ENCODE data around the gene PPHLN1. TPM values are rescaled to one million over a fixed set of nuclear protein-coding genes. Genes with fewer than 3 reads are reported as not detected.

Gene PPHLN1
- total and polyA plus RNA-seq, 2 donors (not counting 1 experiment from before 2014, with no cell fraction given) = 47.6 to 91.4 TPM

- no peaks in the 10 kb centered on the region for H3K79me2 ChIP-seq (ENCODE audit: control insufficient read depth, insufficient read depth, low read length)
- H3K4me2 ChIP-seq (ENCODE audit: extremely low read depth, insufficient read depth, low read length) = no peak overlapping the region
- H3K27ac ChIP-seq (ENCODE audit: insufficient read depth, low read length) = no peak overlapping the region
- H3K27me3 ChIP-seq (ENCODE audit: control insufficient read depth, insufficient read depth, low read length) = no peaks in the 10 kb centered on the region
- H3K36me3 ChIP-seq (ENCODE audit: control insufficient read depth, insufficient read depth, low read length) = no peaks in the 10 kb centered on the region
- no peaks in the 10 kb centered on the region for H4K20me1 ChIP-seq (ENCODE audit: control insufficient read depth, extremely low read depth, insufficient read depth, low read length)
- no peaks in the 10 kb centered on the region for H3K9me3 ChIP-seq (ENCODE audit: control insufficient read depth, insufficient read depth, low read depth, low read length)
- H2AFZ ChIP-seq (ENCODE audit: low read length) = no peak overlapping the region
- no peak for DNase-seq (ENCODE audit: low read depth in 2 of 2)
- TF ChIP-seq, protein P1, sequence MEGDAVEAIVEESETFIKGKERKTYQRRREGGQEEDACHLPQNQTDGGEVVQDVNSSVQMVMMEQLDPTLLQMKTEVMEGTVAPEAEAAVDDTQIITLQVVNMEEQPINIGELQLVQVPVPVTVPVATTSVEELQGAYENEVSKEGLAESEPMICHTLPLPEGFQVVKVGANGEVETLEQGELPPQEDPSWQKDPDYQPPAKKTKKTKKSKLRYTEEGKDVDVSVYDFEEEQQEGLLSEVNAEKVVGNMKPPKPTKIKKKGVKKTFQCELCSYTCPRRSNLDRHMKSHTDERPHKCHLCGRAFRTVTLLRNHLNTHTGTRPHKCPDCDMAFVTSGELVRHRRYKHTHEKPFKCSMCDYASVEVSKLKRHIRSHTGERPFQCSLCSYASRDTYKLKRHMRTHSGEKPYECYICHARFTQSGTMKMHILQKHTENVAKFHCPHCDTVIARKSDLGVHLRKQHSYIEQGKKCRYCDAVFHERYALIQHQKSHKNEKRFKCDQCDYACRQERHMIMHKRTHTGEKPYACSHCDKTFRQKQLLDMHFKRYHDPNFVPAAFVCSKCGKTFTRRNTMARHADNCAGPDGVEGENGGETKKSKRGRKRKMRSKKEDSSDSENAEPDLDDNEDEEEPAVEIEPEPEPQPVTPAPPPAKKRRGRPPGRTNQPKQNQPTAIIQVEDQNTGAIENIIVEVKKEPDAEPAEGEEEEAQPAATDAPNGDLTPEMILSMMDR (conservative IDR thresholded peaks at IDR 0.05 in 1 of 2, IDR thresholded peaks at IDR 0.05 in 1 of 2; ENCODE audit: low read depth in 1 of 2, low read length in 2 of 2) = no peak
- TF ChIP-seq EZH2 (IDR thresholded peaks at IDR 0.05; ENCODE audit: low read length, missing control alignments) = no peak
- no peaks in the 10 kb centered on the region for H3K4me1 ChIP-seq (ENCODE audit: control insufficient read depth, extremely low read depth, insufficient read depth, low read length)
- no peak overlapping the region for H3K9ac ChIP-seq (ENCODE audit: insufficient read depth, low read length)
- H3K4me3 ChIP-seq (replicated peaks in 1 of 4; ENCODE audit: control extremely low read depth in 1 of 4, insufficient read depth in 1 of 4, low read depth in 3 of 4, low read length in 4 of 4) = no peak overlapping the region
Observed at GRCh38 chr12:42490261-42490842, 164.4 kb downstream of the PPHLN1 start.

Other genes starting within 250 kb of the PPHLN1 start
- 10.5 and 10.7 TPM in 2 replicates for gene GXYLT1, start 181.3 kb upstream of the PPHLN1 start, total RNA-seq
- gene GXYLT1, start 181.3 kb upstream of the PPHLN1 start, polyA plus RNA-seq = 14.6 and 14.8 TPM in 2 replicates
- gene YAF2, start 87.9 kb upstream of the PPHLN1 start, total RNA-seq = 9.0 and 18.0 TPM in 2 replicates
- gene YAF2, start 87.9 kb upstream of the PPHLN1 start, polyA plus RNA-seq = 12.2 and 25.2 TPM in 2 replicates
- 31.2 and 32.1 TPM in 2 replicates for gene ZCRB1, start 73 bp upstream of the PPHLN1 start, total RNA-seq
- 64.4 and 78.0 TPM in 2 replicates for gene ZCRB1, start 73 bp upstream of the PPHLN1 start, polyA plus RNA-seq

Data from fibroblast of lung (primary cell).